Kidney tubule cell (primary cell): ENCODE results near the gene WRNIP1.
"Not testable (repeated sequence)": the region's sequence is repeated elsewhere in the genome, so short reads cannot be mapped to it uniquely, and the experiment has no call there.

Experiments
- DNase-seq: peaks from one replicate; pipeline ENCODE4 v3.0.0-alpha.2; 2018; ENCODE audit warnings: low spot score

The WRNIP1 gene

GRCh38 chr6:2741756-2742155, 23.4 kb upstream of the WRNIP1 start:
- peak; percentile 24 for DNase-seq

- no peak for DNase-seq
These were observed 21.6 kb upstream of the WRNIP1 start for GRCh38 chr6:2743280-2744208.

GRCh38 chr6:2744209-2744771, 20.9 kb upstream of the WRNIP1 start:
- DNase-seq, result peak; percentile 34

GRCh38 chr6:2744778-2745177, 20.4 kb upstream of the WRNIP1 start:
- no peak for DNase-seq

- no peak for DNase-seq
These were observed 19.9 kb upstream of the WRNIP1 start for GRCh38 chr6:2745246-2745645.

GRCh38 chr6:2746557-2747061, 18.6 kb upstream of the WRNIP1 start:
- DNase-seq, result no peak

- no peak for DNase-seq
These were observed 17.0 kb upstream of the WRNIP1 start for GRCh38 chr6:2748183-2748582.

- DNase-seq, result peak; percentile 48
These were observed 15.1 kb upstream of the WRNIP1 start for GRCh38 chr6:2749969-2750600.

- DNase-seq, result no peak
These were observed 14.4 kb upstream of the WRNIP1 start, which contains the start of gene MYLK4 for GRCh38 chr6:2750832-2751231. Gene MYLK4 (minus strand): TSS chr6:2750922. CDS start chr6:2749294, 1,628 bp downstream.

- DNase-seq, result no peak
These were observed 13.3 kb upstream of the WRNIP1 start for GRCh38 chr6:2751871-2752270.

- no peak for DNase-seq
These were observed 12.6 kb upstream of the WRNIP1 start for GRCh38 chr6:2752477-2753109.

GRCh38 chr6:2753110-2753489, 12.1 kb upstream of the WRNIP1 start:
- no peak for DNase-seq

GRCh38 chr6:2753743-2754142, 11.4 kb upstream of the WRNIP1 start:
- no peak for DNase-seq

GRCh38 chr6:2754393-2754792, 10.8 kb upstream of the WRNIP1 start:
- DNase-seq, result no peak

- no peak for DNase-seq
These were observed 10.3 kb upstream of the WRNIP1 start for GRCh38 chr6:2754911-2755310.

- DNase-seq, result no peak
These were observed 9.7 kb upstream of the WRNIP1 start for GRCh38 chr6:2755456-2755855.

GRCh38 chr6:2756241-2756640, 9.0 kb upstream of the WRNIP1 start:
- DNase-seq, result no peak

- no peak for DNase-seq
These were observed 8.4 kb upstream of the WRNIP1 start for GRCh38 chr6:2756687-2757224.

GRCh38 chr6:2758980-2759379, 6.2 kb upstream of the WRNIP1 start:
- no peak for DNase-seq

- DNase-seq, result peak; percentile 31
These were observed 4.0 kb upstream of the WRNIP1 start for GRCh38 chr6:2760882-2761842.

GRCh38 chr6:2762868-2763267, 2.3 kb upstream of the WRNIP1 start:
- DNase-seq, result not testable (repeated sequence)
